PC-3 (cell line): ENCODE data around the gene EPB41L4A. TPM values are rescaled to one million over a fixed set of nuclear protein-coding genes. Genes with fewer than 3 reads are reported as not detected.
"Not testable (repeated sequence)": the region's sequence is repeated elsewhere in the genome, so short reads cannot be mapped to it uniquely, and the experiment has no call there.

Source experiments
- ATAC-seq: fragments of 200-7000 bp; cut with Tn5 transposase; 2 replicates; pipeline ENCODE4 v1.9.1; 2020; ENCODE audit warnings: mild to moderate bottlenecking, moderate library complexity
- BruUV-seq: library from RNA; stranded (reverse); fragments of 400-500 nt; replicated peaks from 2 replicates; lab custom pipeline; 2021; lab: Mats Ljungman, UMichigan
- CTCF ChIA-PET: fragments of 300-600 bp; sonication (Branson Sonifier 250); formaldehyde crosslinking; loops from one replicate; lab custom pipeline; 2022; ENCODE audit warnings: antibody characterized with exemption; lab: Charles Lee
- POLR2A ChIA-PET: fragments of 300-600 bp; sonication (Branson Sonifier 250); formaldehyde crosslinking; loops from one replicate; lab custom pipeline; 2022; ENCODE audit warnings: antibody characterized with exemption; ENCODE audit not compliant: unreplicated experiment; lab: Charles Lee
- DNase-seq: peaks from one replicate; pipeline ENCODE4 v3.0.0-alpha.2; 2015
- H2AFZ ChIP-seq: fragments of 300-600 bp; sonication (generic); 2 replicates; pipeline ENCODE4 v1.6.0; 2016; ENCODE audit warnings: antibody characterized with exemption, low read length
- H3F3A ChIP-seq: fragments of 300-600 bp; sonication (generic); one replicate; pipeline ENCODE4 v1.6.0; 2017; ENCODE audit warnings: antibody characterized with exemption, low read length, control low read depth, mild to moderate bottlenecking; ENCODE audit not compliant: unreplicated experiment
- H3K27ac ChIP-seq: fragments of 300-600 bp; sonication (generic); 2 replicates; pipeline ENCODE4 v1.5.1; 2016; ENCODE audit warnings: mild to moderate bottlenecking, low read length
- H3K27me3 ChIP-seq: fragments of 300-600 bp; sonication (generic); 2 replicates; pipeline ENCODE4 v1.6.1; 2016; ENCODE audit warnings: low read length, mixed read lengths
- H3K36me3 ChIP-seq: fragments of 300-600 bp; sonication (generic); 2 replicates; pipeline ENCODE4 v1.6.1; 2016; ENCODE audit warnings: low read depth, mixed run types, low read length, mixed read lengths
- H3K4me1 ChIP-seq: fragments of 300-600 bp; sonication (generic); 2 replicates; pipeline ENCODE4 v1.5.1; 2016; ENCODE audit warnings: low read length; ENCODE audit not compliant: insufficient read depth
- H3K4me2 ChIP-seq: fragments of 300-600 bp; sonication (generic); 2 replicates; pipeline ENCODE4 v1.6.0; 2016; ENCODE audit warnings: low read length
- H3K4me3 ChIP-seq: fragments of 300-600 bp; sonication (generic); 2 replicates; pipeline ENCODE4 v1.5.1; 2016; ENCODE audit warnings: mild to moderate bottlenecking, low read length, mixed read lengths
- H3K79me2 ChIP-seq: fragments of 300-600 bp; sonication (generic); 2 replicates; pipeline ENCODE4 v1.6.1; 2017; ENCODE audit warnings: low read length, mixed read lengths
- H3K9ac ChIP-seq: fragments of 300-600 bp; sonication (generic); 2 replicates; pipeline ENCODE4 v1.6.0; 2016; ENCODE audit warnings: mild to moderate bottlenecking, low read length
- H3K9me2 ChIP-seq: fragments of 300-600 bp; sonication (generic); replicated peaks from 2 replicates; pipeline ENCODE4 v1.6.1; 2016; ENCODE audit warnings: mixed run types, low read length, mixed read lengths
- H3K9me3 ChIP-seq: fragments of 300-600 bp; sonication (generic); 2 replicates; pipeline ENCODE4 v1.6.1; 2016; ENCODE audit warnings: low read length, mixed read lengths
- H4K20me1 ChIP-seq: fragments of 300-600 bp; sonication (generic); 2 replicates; pipeline ENCODE4 v1.6.1; 2016; ENCODE audit warnings: low read length, mixed read lengths
- EZH2 ChIP-seq: fragments of 300-600 bp; sonication (generic); IDR thresholded peaks from one replicate; pipeline ENCODE4 v1.6.1; 2017; ENCODE audit warnings: antibody characterized with exemption, mild to moderate bottlenecking, low read length; ENCODE audit not compliant: unreplicated experiment
- EZH2phosphoT487 ChIP-seq: fragments of 300-600 bp; sonication (generic); IDR thresholded peaks from 2 replicates; pipeline ENCODE4 v1.6.1; 2018; ENCODE audit warnings: mild to moderate bottlenecking, antibody characterized with exemption, low read length, borderline replicate concordance
- intact Hi-C: fragments of 100-400 bp; cut with micrococcal nuclease; formaldehyde crosslinking; loops from 2 replicates; pipeline ENCODE4 v1.9.0; 2023
- total RNA-seq: library from RNA; depleted of rRNA; stranded (reverse); fragments of >200 nt; gene quantifications from 2 replicates; pipeline ENCODE4 v1.2.3, GENCODE V29; 2014
- TF ChIP-seq, protein P1 (sequence below): fragments of 300-600 bp; sonication (generic); conservative IDR thresholded peaks from 2 replicates; pipeline ENCODE4 v1.5.1; 2017; ENCODE audit warnings: antibody characterized with exemption, low read depth, mild to moderate bottlenecking, low read length

The EPB41L4A gene
- total RNA-seq, 1 experiment from 2014 or later = not detected

DNA sequence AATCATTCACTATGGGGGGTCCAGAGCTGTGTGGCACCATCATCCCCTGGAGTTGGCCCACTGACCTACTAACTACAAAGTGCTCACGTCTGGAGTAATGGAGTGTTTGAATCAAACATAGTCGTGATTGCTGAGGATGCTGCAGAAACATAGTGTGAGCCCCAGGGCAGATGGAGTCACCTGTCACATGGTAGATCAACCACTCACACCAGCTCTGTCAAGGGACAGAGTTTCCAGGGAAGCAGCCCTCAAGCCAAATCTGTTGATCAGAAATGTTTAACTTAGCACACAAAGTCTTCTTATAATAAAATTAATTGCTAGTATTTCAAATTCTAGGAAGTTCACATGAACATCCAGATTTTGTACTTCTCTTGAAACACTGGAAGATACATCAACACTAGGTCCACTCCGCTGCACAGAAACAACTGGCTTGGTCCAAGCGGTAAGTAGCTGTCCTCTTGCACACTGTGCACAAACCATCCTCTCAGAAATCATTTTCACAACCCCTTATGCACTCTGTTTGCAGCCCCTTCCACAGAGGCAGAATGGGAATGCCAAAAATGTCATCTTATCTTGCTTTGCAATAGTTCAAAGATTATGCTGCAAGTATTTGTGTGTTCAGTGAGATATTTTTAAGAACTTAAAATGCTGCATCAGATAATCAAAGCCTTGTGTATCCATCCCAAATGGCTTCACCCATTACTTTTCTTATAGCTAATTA, 191.0 kb downstream of the EPB41L4A start:
- ATAC-seq = no peak
- 0 out of 2 replicates have a peak overlapping the region, but pooled peaks have one; percentile 20 for H2AFZ ChIP-seq
- TF ChIP-seq, protein P1, sequence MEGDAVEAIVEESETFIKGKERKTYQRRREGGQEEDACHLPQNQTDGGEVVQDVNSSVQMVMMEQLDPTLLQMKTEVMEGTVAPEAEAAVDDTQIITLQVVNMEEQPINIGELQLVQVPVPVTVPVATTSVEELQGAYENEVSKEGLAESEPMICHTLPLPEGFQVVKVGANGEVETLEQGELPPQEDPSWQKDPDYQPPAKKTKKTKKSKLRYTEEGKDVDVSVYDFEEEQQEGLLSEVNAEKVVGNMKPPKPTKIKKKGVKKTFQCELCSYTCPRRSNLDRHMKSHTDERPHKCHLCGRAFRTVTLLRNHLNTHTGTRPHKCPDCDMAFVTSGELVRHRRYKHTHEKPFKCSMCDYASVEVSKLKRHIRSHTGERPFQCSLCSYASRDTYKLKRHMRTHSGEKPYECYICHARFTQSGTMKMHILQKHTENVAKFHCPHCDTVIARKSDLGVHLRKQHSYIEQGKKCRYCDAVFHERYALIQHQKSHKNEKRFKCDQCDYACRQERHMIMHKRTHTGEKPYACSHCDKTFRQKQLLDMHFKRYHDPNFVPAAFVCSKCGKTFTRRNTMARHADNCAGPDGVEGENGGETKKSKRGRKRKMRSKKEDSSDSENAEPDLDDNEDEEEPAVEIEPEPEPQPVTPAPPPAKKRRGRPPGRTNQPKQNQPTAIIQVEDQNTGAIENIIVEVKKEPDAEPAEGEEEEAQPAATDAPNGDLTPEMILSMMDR = no peak
- TF ChIP-seq EZH2phosphoT487 = no peak
- no peak for TF ChIP-seq EZH2
- POLR2A ChIA-PET = interaction anchor here (0.5 kb wide), 1 partner anchor 223 kb away, joined by 6 read pairs; no protein-coding TSS in a partner anchor
- no peak for DNase-seq
- H3K27me3 ChIP-seq = peaks cover 40% of the 10 kb centered on the region
- H4K20me1 ChIP-seq = no peaks in the 10 kb centered on the region
- no peak overlapping the region for H3K9ac ChIP-seq
- H3K9me3 ChIP-seq = no peaks in the 10 kb centered on the region
- intact Hi-C loops = no loop called here
- no peaks in the 10 kb centered on the region for H3F3A ChIP-seq
- no peak overlapping the region for H3K4me2 ChIP-seq
- CTCF ChIA-PET = interaction anchor here (0.6 kb wide), 1 partner anchor 13 kb away, joined by 4 read pairs; no protein-coding TSS in a partner anchor
- no peaks in the 10 kb centered on the region for H3K36me3 ChIP-seq
- no TSS peak for BruUV-seq
- no peaks in the 10 kb centered on the region for H3K9me2 ChIP-seq
- H3K79me2 ChIP-seq = no peaks in the 10 kb centered on the region
- H3K4me1 ChIP-seq = peaks cover 3% of the 10 kb centered on the region; the same call in 1 of the 2 replicates
- no peak overlapping the region for H3K27ac ChIP-seq
- no peak overlapping the region for H3K4me3 ChIP-seq

DNA sequence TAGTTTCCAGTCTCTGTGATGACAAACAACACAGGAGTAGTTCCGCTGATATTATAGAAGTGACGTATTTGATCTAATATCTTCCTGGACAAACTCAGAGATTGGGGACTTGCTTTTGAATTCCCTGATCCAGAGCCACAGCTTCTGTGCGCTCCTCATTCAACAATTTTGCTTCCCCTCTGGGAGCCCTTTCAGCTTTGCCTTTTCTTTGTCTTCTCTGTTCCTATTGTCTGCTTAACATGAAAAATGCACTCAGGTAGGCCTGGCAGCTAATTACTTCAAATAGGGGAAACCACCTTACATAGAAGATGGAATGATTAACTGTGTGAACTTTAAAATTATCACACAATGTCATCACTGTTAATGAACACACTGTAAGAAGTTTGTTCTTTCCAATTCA, 192.9 kb downstream of the EPB41L4A start:
- no peak overlapping the region for H3K27ac ChIP-seq
- no peak overlapping the region for H3K4me2 ChIP-seq
- no peak overlapping the region for H3K9ac ChIP-seq
- no peaks in the 10 kb centered on the region for H4K20me1 ChIP-seq
- TF ChIP-seq EZH2phosphoT487 = no peak
- TF ChIP-seq, protein P1 = no peak
- no peak for TF ChIP-seq EZH2
- no TSS peak for BruUV-seq
- CTCF ChIA-PET = no interaction called here
- H3K79me2 ChIP-seq = no peaks in the 10 kb centered on the region
- POLR2A ChIA-PET = no interaction called here
- no peak overlapping the region for H3K4me3 ChIP-seq
- peaks cover 52% of the 10 kb centered on the region for H3K27me3 ChIP-seq
- intact Hi-C loops = no loop called here
- no peaks in the 10 kb centered on the region for H3F3A ChIP-seq
- H3K9me3 ChIP-seq = no peaks in the 10 kb centered on the region
- DNase-seq = no peak
- peaks cover 3% of the 10 kb centered on the region; the same call in 1 of the 2 replicates for H3K4me1 ChIP-seq
- ATAC-seq = no peak
- no peaks in the 10 kb centered on the region for H3K36me3 ChIP-seq
- H3K9me2 ChIP-seq = no peaks in the 10 kb centered on the region
- no peak overlapping the region for H2AFZ ChIP-seq

DNA sequence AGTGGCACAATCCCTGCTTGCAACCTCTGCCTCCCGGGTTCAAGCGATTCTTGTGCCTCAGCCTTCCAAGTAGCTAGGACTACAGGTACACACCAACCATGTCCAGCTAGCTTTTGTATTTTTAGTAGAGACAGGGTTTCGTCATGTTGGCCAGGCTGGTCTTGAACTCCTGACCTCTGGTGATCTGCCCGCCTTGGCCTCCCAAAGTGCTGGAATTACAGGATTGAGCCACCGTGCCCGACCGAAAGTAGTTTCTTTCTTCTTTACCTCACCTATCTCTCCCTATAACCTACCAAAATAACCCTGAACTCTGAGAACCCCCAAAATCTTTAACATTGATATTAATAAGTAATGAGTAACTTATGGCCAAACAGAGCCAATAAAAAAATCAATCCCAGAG, 196.1 kb downstream of the EPB41L4A start:
- H3K79me2 ChIP-seq, H4K20me1 ChIP-seq, H3K9me3 ChIP-seq, H3K9ac ChIP-seq, H3F3A ChIP-seq, CTCF ChIA-PET, H3K27ac ChIP-seq, BruUV-seq, ATAC-seq, intact Hi-C loops, POLR2A ChIA-PET, H2AFZ ChIP-seq, H3K4me1 ChIP-seq, DNase-seq, H3K9me2 ChIP-seq, H3K4me3 ChIP-seq, H3K4me2 ChIP-seq, H3K36me3 ChIP-seq: not testable (repeated sequence)
- H3K27me3 ChIP-seq = peaks cover 69% of the 10 kb centered on the region
